8988T (cell line): ENCODE results near the gene ADISSP.
"Not testable (repeated sequence)": the region's sequence is repeated elsewhere in the genome, so short reads cannot be mapped to it uniquely, and the experiment has no call there.

Source experiments
- DNase-seq: peaks from one replicate; pipeline ENCODE4 v3.0.0; 2011

The ADISSP gene

DNA sequence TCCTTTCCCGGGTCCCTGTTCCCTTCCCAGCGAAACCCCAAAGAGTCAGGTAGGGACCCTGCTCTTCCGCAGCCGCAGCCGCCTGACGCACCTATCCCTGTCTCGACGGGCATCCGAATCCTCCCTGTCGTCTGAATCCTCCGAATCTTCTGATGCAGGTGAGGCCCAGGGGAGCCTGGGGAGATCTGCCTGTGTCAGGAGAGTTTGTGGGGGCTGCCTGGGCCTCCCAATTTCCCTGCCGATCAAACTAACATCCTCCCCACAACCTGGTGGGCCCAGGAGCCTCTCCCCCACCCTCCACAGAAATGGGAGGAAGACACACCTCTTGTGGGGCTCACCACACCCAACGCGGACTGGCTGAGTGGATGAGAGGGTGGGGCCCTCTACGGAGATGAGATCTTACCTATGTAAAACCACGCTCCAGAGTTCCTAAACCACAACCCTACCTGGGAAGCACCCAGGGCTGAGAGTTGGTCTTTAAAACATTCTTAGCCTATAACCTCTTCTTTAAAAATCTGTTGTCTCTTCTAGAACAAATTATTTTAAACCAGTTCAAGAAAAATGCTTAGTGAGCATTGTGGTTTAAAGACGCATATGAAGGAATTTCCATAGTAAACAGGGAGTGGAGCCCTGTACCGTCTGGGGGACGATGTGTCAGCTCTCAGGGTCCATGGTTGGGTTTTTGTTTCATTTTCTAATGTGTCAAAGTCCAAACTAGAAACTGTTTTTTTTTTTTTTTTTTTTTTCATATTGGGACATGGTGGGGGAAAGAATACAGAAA lies 30.2 kb upstream of the ADISSP start:
- no peak for DNase-seq

DNA sequence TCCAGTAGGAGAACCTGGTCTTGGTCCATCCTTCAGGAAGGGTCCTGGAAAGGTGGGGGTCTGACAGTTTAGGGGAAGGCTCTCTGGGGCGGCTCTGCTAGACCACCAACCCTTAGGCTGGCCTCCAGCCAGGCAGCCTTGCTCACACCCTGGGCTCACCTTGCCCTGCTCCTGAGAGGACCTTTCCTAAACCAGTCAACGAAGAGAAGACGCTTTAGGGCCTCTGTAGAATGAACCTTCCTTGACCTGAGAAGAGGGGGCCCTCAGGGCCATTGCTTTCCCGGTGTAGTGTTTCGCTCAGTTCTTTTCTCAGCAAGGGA lies 29.6 kb upstream of the ADISSP start:
- DNase-seq, result no peak

DNA sequence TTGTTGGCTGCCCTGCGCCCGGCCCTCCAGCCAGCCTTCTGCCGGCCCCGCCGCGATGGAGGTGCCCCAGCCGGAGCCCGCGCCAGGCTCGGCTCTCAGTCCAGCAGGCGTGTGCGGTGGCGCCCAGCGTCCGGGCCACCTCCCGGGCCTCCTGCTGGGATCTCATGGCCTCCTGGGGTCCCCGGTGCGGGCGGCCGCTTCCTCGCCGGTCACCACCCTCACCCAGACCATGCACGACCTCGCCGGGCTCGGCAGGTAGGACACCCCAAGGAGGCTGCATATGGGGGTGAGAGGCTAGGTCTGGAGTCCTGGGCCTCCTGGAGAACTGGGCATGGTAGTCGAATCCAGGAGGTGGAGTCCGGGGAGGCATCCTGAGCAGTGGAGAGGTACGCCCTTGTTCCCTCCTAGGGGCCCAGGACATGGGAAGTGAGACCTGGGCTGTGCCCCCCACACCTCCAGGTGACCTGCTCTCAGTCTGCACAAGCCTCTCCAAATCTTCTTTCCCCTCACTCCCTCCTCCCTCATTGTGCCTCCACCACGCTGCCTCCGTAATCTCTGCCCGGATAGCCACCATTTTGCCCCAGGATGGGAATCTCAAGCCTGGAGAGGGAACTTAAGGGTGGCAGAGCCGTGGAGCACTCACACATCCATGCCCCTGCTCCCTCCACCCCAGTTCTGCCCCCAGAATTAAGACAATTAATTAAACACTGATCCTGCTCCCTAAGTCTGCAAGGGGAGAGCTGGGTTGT lies 29.1 kb upstream of the ADISSP start:
- no peak for DNase-seq

DNA sequence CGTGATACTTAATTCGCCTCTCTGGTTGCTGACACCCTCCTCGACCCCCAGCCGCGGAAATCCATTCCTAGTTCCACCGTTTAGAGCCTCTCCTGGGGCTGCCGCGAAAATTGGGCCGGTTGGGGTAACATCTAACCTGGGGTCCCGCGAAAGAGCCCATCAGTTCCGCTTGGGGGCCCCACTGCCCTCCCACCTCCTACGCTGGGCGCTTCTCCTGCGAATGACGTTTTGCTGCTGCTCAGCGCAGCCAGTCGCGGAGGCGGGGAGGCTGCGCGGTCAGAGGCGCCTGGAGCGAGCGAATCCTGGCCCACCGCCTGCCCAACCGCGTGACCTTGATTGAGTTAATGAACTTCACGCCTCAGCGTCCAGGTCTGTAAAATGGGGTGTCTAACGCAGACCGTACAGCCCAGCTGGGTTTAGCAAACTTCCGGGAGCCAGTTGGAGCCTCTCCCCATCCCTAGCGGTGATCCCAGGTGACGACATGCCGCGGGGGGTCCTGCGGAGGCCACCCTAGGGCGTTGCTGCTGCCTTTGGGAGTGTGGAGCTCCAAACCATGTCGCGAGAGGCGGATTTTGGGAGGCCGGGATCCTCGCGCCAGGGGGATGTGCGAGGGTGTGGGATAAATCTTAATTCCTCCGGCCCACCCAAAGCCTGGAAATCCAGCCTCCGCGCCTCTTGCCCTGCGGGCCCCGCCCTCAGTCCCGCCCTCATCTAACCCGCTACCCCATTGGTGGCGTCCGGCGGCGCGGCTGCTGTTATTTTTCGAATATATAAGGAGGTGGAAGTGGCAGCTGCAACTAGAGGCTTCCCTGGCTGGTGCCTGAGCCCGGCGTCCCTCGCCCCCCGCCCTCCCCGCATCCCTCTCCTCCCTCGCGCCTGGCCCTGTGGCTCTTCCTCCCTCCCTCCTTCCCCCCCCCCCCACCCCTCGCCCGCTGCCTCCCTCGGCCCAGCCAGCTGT lies 28.2 kb upstream of the ADISSP start, which contains the start of gene CDC25B:
Gene CDC25B (plus strand): TSS at position 800 of the 958 bp plus-strand sequence. CDS start 222 bp downstream, outside the sequence.
- peak; percentile 85 for DNase-seq

DNA sequence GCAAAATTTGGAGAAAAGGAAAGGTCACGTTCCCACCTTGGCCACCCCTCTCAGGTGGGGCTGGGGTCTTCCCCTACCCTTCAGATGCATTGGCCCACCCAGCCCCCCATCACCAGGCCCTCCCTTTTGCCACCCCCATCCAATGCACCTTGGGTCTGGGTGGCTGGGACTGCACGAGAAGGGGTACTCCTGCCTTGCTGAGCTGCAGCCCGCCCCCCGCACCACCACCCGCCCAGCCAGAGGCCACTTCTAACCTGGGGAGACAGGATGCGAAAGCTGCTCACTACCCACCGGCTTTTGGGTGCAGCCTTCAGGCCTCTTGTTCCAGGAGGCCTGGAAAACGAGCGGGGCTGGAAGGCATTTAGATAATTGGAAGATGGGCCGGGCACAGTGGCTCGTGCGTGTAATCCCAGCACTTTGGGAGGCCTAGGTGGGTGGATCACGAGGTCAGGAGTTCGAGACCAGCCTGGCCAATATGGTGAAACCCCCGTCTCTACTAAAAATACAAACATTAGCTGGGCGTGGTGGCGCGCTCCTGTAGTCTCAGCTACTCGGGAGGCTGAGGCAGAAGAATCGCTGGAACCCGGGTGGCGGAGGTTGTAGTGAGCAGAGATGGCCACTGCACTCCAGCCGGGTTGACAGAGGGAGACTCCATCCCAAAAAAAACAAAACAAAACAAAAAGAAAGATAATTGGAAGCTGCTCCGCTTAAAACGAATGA lies 27.3 kb upstream of the ADISSP start:
- DNase-seq, result no peak

DNA sequence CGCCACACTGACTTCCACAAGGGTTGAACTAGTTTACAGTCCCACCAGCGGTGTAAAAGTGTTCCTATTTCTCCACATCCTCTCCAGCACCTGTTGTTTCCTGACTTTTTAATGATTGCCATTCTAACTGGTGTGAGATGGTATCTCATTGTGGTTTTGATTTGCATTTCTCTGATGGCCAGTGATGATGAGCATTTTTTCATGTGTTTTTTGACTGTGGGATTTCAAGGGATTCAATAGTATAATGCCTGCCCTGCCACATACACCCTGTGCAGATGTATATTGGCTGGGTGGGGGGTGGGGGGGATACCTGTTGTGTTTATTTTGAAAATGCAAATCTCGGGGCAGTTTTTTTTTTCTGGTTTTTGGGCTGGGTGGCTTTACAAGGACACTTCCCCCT lies 26.6 kb upstream of the ADISSP start:
- DNase-seq, result not testable (repeated sequence)

DNA sequence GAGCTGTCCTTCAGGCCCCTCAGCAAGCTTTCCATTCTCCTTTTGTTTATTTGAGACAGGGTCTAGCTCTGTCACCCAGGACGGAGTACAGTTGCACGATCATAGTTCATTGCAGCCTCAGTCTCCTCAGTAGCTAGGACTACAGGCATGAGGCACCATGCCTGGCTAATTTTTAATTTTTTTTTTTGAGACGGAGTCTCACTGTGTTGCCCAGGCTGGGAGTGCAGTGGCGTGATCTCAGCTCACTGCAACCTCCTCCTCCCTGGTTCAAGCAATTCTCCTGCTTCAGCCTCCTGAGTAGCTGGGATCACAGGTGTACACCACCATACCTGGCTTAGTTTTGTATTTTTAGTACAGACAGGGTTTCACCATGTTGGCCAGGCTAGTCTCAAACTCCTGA lies 21.6 kb upstream of the ADISSP start:
- not testable (repeated sequence) for DNase-seq

DNA sequence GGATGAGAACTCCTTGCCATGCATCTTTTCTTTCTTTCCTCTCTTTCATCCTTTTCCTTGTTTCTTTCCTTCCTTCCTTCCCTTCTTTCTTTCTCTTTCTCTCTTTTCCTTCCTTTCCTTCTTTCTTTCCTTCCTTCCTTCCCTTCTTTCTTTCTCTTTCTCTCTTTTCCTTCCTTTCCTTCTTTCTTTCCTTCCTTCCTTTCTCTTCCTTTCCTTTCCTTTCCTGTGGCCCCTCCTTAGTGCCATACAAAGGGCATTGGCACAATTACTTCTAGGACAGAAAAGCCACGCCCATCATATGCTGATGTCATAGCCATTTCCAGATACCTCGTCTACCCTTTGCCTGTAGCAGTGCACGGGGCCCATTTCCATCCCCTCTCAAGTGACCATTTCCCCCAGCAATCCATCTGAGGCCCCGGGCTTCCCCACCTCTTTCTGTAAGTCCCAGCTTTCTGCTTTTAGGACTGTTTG lies 21.2 kb upstream of the ADISSP start:
- no peak for DNase-seq

DNA sequence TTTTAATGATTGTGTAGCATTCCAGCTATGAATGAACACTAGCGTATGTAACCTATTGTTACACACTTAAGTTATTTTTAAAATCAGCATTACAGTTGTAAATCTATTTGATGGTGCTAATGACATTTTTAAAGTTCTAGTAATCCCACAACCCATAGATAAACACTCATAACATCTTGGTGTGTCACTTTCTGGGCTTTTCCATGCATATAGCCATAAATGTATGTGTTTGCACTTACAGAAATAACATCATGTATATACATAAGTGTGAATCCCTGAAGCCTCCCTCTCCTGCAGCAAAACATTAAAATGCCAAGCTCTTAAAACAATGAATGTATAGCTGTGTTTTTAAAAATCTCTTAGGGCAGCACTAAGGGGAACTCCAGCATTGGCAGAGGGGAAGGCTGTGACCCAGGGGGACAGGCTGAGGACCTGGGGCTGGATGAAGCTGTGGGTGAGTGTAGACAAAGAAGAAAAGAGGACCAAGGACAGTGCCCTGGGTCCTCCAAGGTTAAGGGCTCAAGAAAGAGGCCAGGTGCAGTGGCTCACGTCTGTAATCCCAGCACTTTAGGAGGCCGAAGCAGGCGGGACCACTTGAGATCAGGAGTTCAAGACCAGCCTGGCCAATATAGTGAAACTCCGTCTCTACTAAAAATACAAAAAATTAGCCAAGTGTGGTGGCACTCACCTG lies 19.9 kb upstream of the ADISSP start:
- no peak for DNase-seq

DNA sequence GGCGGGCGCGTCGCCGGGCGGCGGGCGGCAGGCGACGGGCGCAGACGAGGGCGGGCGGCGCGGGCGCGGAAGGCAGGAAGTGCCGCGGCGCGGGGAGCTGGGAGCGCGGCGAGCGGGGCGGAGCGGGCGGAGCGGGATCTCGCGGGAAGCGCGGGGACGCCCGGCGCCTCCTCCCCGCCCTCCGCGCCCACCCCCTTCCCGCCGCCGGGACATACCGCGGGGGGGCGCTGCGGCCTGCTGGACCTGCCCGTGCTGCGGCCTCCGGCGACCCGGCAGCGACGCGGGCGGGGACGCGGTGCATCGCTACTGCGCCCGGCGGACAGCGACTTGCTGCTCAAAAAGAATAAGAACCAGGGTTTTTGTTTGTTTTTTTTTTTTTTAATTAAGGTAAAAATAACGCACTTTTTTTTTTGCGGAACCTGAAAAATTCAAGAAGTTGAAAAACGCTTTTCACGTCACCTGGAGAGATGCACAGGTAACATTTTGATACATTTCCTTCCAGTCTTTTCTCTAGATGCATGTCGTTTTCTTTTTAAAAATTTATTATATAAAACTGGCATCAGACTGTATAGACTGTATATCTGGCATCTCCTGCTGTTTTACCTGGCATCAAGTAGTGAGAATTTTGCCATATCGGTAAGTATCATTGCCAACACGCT lies 19.2 kb upstream of the ADISSP start, which contains the start of gene CENPB:
Gene CENPB (minus strand): TSS at position 76 of the 659 bp plus-strand sequence. CDS start 257 bp downstream, outside the sequence.
- peak; percentile 99 for DNase-seq

DNA sequence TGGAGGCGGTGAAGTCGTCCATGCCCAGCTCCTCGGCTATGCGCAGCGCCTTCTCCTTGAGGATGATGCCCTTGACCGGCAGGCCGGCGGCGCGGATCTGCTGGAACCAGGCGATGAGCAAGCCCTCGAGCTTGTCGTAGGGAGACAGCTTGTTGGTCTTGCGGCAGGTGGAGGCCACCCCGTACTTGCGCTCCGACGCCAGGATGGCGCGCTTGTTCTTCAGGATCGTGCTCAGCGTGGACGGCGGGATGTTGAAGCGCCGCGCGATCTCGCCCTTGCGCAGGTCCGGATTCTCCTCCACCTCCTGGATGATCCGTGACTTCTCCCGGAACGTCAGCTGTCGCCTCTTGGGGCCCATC lies 18.6 kb upstream of the ADISSP start:
- peak; percentile 83 for DNase-seq

DNA sequence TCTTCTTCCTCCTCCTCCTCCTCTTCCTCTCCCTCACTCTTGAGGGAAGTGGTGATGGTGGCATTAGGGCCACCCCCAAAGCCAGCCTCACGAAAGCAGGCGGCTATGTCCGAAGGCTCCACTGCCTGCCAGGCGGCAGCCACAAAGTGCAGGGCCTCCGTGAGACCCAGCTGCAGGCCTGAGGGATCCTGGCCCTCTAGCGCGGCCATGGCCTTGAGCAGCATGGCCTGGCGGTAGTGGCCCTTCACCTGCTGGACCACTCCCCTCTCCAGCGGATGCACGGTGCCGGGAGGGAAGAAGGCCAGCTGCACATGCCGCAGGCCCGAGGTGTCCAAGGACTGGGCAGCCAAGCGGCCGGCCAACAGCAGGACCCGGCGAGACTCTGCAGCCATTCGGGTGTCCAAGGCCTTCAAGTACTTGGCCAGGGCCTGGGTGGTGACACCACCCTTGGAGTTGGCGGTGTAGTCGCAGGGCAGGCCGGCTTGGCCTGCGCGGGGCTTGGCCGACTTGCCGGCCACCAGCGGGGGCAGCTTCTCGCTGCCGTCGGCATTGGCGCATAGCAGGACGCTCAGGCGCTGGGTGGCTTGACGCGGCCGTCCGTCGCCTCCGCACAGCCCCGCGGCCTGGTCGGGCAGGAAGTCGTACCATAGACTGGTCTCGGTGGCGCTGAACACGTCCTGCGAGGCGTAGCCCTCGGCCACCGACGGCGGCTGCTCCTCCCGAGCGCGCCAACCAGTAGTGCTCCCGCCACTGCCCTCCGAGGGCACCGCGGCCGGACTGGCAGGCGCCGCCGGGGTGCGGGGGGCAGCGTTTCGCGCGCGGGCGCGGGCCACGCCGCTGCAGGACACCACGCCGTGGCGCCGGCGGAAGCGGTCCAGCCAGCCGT lies 17.9 kb upstream of the ADISSP start:
- DNase-seq, result no peak

DNA sequence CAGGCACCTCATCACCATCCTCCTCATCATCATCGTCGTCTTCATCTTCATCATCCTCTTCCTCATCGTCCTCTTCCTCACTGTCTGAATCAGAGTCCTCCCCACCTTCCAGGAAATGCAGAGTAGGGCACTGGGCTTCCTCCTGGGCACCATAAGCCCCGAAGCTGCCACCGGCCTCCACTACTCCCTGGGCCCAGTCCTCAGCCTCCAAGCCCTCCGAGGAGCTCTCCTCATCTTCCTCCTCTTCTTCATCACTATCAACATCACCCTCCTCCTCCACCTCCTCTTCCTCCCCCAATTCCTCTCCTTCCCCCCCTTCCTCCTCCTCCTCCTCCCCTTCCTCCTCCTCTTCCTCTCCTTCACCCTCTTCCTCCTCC lies 17.3 kb upstream of the ADISSP start:
- no peak for DNase-seq

DNA sequence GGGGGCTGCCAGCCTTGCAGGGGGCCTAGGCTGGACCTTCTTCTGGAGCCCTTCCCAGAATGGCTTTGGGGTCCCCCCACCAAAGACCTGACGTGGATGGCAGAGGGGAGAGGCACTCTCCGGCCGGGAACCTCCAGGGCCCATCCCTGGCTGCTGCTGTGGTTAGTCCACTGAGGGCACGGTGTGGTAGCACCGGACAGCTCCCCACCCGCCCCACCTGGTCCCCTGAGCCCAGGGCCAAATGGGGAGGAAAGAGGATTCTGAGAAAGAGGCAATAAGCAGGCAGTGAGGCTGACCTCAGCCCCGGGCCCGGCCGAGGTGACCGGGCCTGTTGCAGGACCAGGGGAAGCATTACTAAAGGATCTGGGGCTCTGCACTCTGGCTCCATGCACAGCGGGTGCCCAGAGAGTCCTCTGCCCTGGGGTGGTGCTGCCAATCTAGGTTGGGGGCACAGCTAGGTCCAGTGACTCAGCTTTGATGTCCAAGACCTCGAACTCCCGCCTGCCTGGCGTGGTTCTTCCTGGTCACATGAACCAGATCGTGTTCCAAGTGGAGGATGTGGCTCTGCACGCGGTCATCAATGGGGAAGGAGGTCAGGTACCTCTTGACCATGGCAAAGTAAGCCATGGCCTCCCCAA lies 16.8 kb upstream of the ADISSP start:
- no peak for DNase-seq

DNA sequence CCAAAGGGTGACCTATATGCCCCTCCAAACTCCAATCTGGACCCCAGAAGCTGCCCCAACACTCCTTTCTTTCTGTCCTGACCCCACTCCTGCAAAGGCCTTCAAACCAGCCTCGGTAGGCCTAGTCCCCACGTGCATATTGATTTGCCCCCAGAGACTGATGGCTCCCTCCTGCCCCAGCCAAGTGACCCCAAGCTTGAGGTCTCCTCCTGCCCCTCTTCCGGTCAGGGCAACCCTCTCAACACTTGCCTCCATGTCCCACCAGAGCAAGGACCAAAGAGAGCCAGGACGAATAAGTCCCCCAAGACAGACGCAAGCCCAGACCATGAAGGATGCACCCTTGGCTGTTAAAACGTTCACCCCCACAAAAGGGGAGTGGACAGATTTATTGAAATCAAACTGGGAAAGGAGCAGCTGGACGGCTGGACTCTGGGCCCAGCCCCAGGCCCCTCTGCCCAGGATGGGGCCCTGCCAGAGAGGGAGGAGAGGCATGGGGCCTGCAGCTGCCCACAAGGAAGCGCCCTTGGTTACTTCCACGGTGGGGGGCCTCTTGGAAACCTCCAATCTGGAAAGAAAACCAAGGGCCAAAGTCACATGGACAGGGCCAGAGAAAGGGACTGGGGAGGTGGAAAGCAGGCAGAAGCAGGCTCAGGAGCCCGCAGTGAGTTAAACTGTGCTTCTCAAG lies 16.1 kb upstream of the ADISSP start:
- DNase-seq, result no peak

DNA sequence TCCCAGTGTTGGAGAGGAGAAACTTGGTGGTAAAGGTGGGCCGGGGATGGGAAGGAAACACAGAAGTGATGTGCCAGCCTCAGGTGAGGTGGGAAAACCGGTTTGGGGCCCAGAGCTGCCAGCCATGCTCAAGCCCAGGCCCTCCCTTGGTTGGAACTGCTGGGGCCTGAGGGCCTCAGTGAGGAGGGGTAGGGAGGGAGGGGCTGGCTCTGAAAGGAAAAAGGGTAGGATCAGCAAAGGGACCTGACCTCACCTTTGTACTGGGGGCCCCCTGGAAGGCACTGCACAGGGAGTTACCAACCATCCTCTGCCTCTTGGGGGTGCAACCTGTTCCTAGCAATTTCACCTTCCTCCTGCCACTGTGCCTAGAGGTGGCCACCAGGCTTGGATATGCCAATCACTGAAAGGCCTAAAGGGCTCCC lies 15.5 kb upstream of the ADISSP start:
- DNase-seq, result no peak

DNA sequence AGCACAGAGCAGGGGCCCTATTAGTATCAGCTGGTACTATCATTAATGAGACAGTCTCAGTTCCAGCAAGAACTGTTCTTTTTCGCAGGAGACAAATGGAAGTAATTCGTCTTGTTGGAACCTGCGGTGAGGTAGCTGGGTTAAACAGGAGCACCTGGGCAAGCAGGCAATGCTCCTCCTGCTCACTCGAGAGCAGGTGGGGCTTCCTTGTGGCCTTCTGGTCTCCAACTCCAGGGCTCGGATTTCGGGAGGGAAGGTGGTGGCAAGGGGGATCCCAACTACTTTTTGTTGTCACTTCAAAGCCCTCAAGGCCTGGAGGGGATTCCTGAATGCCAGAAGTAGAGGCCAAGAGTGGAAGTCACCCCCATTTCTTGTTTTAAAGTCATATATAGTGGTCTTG lies 15.0 kb upstream of the ADISSP start:
- DNase-seq, result no peak

DNA sequence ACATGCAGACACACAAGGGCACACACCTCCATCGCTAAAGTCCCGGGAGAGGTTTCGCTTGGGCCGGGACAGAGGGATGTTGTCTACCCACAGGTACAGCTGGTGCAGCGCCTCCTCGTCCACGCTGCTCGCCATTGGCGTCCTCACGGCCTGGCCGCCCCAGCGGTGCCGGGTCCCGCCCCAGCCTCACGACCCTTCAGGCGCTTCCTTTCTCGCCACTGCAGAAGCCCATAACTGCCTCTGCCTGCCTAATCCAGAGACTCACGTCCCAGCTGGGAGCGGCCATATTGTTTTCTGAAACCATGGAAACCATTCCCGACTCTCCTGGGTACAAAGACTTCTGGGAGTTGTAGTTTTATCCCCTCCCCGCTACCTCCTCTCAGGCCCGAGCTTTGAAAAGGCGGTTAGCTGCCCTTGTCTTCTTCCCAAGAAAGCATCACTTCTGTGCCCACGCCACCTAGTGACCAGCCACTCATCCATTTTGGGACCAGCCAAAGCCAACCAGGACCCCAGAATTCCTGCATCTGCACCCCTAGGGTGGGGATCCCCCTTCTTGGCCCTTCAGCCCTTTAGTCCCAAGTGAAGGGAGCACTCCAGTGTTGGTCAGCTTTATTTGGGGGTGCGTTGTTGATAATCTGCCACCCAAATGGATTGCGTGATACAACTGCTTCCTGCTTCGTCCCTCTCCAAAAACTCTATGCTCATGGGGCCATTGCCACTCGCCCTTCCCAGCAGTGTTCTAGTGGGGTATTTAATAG lies 13.8 kb upstream of the ADISSP start, which contains the start of gene SPEF1:
Gene SPEF1 (minus strand): TSS at position 296 of the 758 bp plus-strand sequence. CDS start 161 bp downstream, at position 135.
- DNase-seq, result peak; percentile 99
